NCI-H524 treated with DMSO at 0.1 percent for 48 hours (cell line): ENCODE data around the gene A2ML1.
"Not testable (repeated sequence)": the region's sequence is repeated elsewhere in the genome, so short reads cannot be mapped to it uniquely, and the experiment has no call there.

Source experiments
- DNase-seq: peaks from one replicate; lab custom pipeline; 2025; lab: John Stamatoyannopoulos, UW

Gene A2ML1

GRCh38 chr12:8817856-8818255 lies 4.6 kb upstream of the A2ML1 start:
- no peak for DNase-seq

GRCh38 chr12:8818526-8818925 lies 3.9 kb upstream of the A2ML1 start:
- no peak for DNase-seq

- DNase-seq = no peak
These were observed 2.8 kb upstream of the A2ML1 start for GRCh38 chr12:8819666-8819980.

GRCh38 chr12:8820676-8821407 lies 1.6 kb upstream of the A2ML1 start:
- DNase-seq = not testable (repeated sequence)

GRCh38 chr12:8821591-8821990 lies 830 bp upstream of the A2ML1 start:
- DNase-seq = no peak

- DNase-seq = no peak
These were observed 1.3 kb downstream of the A2ML1 start for GRCh38 chr12:8823565-8824300.

GRCh38 chr12:8827551-8828256 lies 5.3 kb downstream of the A2ML1 start:
- DNase-seq = no peak

GRCh38 chr12:8828257-8829124 lies 6.1 kb downstream of the A2ML1 start:
- DNase-seq = no peak

GRCh38 chr12:8829125-8829518 lies 6.7 kb downstream of the A2ML1 start:
- no peak for DNase-seq

GRCh38 chr12:8829621-8830020 lies 7.2 kb downstream of the A2ML1 start:
- no peak for DNase-seq

GRCh38 chr12:8831116-8831515 lies 8.7 kb downstream of the A2ML1 start:
- DNase-seq = no peak

GRCh38 chr12:8832500-8832899 lies 10.1 kb downstream of the A2ML1 start:
- no peak for DNase-seq

GRCh38 chr12:8834230-8834629 lies 11.8 kb downstream of the A2ML1 start:
- DNase-seq = no peak

- DNase-seq = no peak
These were observed 14.9 kb downstream of the A2ML1 start for GRCh38 chr12:8837291-8837690.

GRCh38 chr12:8840321-8840720 lies 17.9 kb downstream of the A2ML1 start:
- DNase-seq = no peak

- no peak for DNase-seq
These were observed 18.7 kb downstream of the A2ML1 start for GRCh38 chr12:8840938-8841633.

GRCh38 chr12:8841778-8842177 lies 19.4 kb downstream of the A2ML1 start:
- no peak for DNase-seq

- no peak for DNase-seq
These were observed 22.2 kb downstream of the A2ML1 start for GRCh38 chr12:8844665-8845064.

GRCh38 chr12:8846305-8846704 lies 23.9 kb downstream of the A2ML1 start:
- no peak for DNase-seq

GRCh38 chr12:8847435-8847834 lies 25.0 kb downstream of the A2ML1 start:
- DNase-seq = no peak

- DNase-seq = no peak
These were observed 27.5 kb downstream of the A2ML1 start for GRCh38 chr12:8849876-8850275.

GRCh38 chr12:8852119-8852518 lies 29.7 kb downstream of the A2ML1 start:
- DNase-seq = no peak
